Measurements from ENCODE around the gene MARCHF4. TPM values are rescaled to one million over a fixed set of nuclear protein-coding genes. Genes with fewer than 3 reads are reported as not detected.

MARCHF4 gene
- total and polyA plus RNA-seq, 8 donors = 0.10 to 0.55 (median 0.40) TPM; not detected in 4

DNA sequence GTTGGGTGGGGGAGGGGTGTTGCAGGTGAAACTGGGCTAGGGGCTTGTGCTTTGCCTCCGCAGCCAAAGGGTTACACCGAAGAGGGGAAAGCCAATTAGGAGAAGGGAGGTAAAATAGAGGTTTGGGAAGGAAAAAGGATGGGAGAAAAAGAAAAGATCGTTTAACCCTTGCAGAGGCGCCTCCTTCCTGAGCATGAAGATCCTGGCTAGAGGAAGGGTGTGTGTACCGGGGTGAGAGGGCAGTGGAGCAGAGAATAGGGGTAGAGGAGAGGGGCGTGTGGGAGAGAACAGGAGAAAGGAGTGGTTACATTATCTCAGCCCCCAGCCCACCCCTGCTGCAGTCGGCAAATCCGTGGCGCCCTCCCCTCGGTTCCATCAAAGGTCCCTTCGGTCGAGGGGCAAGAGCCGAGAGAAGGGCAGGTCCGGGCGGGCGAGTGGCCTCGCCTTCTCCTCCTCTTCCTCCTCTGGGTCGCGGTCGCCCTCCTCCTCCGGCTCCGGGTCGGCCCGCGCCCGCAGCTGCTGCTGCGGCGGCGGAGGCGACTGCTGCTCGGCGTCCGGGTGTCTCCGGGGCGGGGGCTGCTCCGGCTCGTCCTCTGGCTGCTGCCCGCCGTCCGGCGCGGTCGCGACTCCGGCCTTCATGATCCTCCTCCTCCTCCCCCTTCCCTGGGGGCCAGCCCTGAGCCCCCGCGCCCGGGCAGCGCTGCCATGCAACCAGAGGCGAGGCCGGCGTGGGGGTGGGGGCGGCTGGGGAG is 1.1 kb downstream of the MARCHF4 start:
- WGBS, 5 donors = 1 to 5% (median 3%) methylated on average over 26 to 53 of the region's 53 CpGs
- Histone ChIP-seq H3K36me3 (no peaks in the 10 kb centered on the region), H3K9me3 (no peaks in the 10 kb centered on the region), H3K27ac (no peak overlapping the region), H3K4me1 (peaks cover 13 to 19% (median 17%) of the 10 kb centered on the region in 4 donors), H3K4me3 (peak overlapping the region; percentile 19 to 41 (median 24)), H3K27me3 (peaks cover 9 to 89% (median 42%) of the 10 kb centered on the region in 3 donors)
- no peak for TF ChIP-seq POLR2A (IDR thresholded peaks at IDR 0.05)
- TF ChIP-seq, protein P1, sequence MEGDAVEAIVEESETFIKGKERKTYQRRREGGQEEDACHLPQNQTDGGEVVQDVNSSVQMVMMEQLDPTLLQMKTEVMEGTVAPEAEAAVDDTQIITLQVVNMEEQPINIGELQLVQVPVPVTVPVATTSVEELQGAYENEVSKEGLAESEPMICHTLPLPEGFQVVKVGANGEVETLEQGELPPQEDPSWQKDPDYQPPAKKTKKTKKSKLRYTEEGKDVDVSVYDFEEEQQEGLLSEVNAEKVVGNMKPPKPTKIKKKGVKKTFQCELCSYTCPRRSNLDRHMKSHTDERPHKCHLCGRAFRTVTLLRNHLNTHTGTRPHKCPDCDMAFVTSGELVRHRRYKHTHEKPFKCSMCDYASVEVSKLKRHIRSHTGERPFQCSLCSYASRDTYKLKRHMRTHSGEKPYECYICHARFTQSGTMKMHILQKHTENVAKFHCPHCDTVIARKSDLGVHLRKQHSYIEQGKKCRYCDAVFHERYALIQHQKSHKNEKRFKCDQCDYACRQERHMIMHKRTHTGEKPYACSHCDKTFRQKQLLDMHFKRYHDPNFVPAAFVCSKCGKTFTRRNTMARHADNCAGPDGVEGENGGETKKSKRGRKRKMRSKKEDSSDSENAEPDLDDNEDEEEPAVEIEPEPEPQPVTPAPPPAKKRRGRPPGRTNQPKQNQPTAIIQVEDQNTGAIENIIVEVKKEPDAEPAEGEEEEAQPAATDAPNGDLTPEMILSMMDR (IDR thresholded peaks at IDR 0.05) = no peak
- TF ChIP-seq EP300 (IDR thresholded peaks at IDR 0.05) = no peak
- TF ChIP-seq POLR2AphosphoS5 (IDR thresholded peaks at IDR 0.05) = no peak
- peak in 1 of 2 donors; percentile 30 for DNase-seq
- intact Hi-C loops (cut with DNase I; ENCODE audit: low total_unique reads) = no loop called here

DNA sequence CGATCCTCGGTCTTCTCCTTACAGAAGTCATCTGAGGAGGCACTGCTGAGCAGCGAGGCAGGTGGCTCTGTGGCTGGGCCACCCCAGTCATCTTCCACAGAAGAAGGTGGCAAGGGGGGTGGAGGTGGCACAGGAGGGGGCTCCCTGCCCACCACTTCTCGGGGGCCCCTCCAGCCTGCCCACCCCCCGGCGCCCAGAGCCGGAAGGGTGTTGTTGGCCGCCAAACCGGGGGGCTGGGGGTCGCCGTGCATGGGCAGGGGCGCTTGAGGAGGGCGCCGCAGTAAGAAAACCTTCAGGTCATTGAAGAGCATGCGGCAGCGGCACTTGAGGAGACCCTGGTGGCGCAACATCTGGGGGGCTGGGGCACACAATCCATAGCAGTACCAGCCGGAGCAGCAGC is 2.5 kb downstream of the MARCHF4 start:
- H3K4me1 ChIP-seq = peaks cover 13 to 19% (median 17%) of the 10 kb centered on the region in 4 donors
- H3K4me3 ChIP-seq = no peak overlapping the region
- no peaks in the 10 kb centered on the region for H3K9me3 ChIP-seq
- 68 to 74% (median 72%) methylated on average over 8 to 18 of the region's 18 CpGs for WGBS, 5 donors
- H3K27me3 ChIP-seq = peaks cover 9 to 89% (median 42%) of the 10 kb centered on the region in 3 donors
- intact Hi-C loops (cut with DNase I; ENCODE audit: low total_unique reads) = no loop called here
- DNase-seq = no peak
- H3K27ac ChIP-seq = no peak overlapping the region
- TF ChIP-seq, protein P1 (IDR thresholded peaks at IDR 0.05) = no peak
- no peak for TF ChIP-seq POLR2AphosphoS5 (IDR thresholded peaks at IDR 0.05)
- no peak for TF ChIP-seq POLR2A (IDR thresholded peaks at IDR 0.05)
- no peak for TF ChIP-seq EP300 (IDR thresholded peaks at IDR 0.05)
- H3K36me3 ChIP-seq = no peaks in the 10 kb centered on the region

DNA sequence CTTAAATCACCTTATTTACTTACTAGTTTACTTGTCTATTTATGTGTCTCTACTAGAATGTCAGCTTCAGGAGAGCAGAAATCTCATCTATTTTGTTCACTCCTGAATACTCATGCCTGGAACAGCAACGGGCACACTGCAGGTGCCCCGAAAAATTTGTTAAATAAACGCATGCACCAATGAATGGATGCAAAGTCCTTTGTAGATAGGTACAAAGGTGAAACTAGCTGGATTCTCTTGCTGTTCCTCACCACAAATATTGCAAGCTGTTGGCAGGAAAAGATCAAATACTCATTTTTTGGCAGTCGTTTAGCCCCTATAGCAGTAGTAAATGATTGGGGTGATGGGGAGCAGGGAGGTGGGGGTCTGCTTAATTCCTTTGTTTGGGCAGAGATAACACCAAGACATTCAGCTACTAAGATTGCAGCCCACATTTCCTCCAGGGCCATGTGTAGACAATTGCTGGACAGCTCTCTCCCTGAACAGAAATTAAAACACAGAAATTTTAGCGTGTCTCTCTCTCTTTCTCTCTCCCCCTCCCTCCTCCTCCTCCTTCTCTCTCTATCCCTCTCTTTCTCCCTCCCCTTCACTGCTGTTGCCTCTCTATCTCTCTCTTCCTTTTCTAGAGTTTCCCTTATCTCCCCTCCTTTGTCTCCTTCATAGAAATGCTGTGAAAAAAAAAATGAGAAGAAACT is 5.4 kb downstream of the MARCHF4 start:
- intact Hi-C loops (cut with DNase I; ENCODE audit: low total_unique reads) = no loop called here
- peaks cover 9 to 68% (median 26%) of the 10 kb centered on the region in 3 donors for H3K27me3 ChIP-seq
- TF ChIP-seq POLR2A (IDR thresholded peaks at IDR 0.05) (no peak), POLR2AphosphoS5 (IDR thresholded peaks at IDR 0.05) (no peak)
- TF ChIP-seq, protein P1 (IDR thresholded peaks at IDR 0.05) = no peak

DNA sequence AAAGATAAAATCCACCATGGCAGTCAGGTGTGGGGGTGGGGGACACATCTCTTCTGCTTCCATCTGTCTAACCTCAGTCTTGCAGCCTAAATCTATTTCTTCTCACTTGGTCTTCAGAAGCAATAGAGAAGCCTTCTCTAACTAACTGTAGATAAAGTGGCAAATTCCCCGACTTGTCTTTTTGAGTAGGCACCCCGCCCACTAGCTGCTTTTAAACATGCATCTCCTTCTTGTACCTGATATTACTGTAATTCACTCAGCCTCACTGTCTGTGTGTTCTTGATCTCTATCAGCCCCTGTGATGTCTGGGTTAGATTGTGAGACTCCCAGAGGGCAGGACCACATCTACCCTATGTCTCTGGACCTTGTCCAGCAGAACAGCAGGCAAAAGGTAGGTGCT is 6.8 kb downstream of the MARCHF4 start:
- no peak overlapping the region for H3K4me3 ChIP-seq
- H3K4me1 ChIP-seq = no peaks in the 10 kb centered on the region
- no peak overlapping the region for H3K27ac ChIP-seq
- intact Hi-C loops (cut with DNase I; ENCODE audit: low total_unique reads) = no loop called here
- no peaks in the 10 kb centered on the region for H3K9me3 ChIP-seq
- peaks cover 0 to 54% (median 12%) of the 10 kb centered on the region in 3 donors for H3K27me3 ChIP-seq
- TF ChIP-seq EP300 (IDR thresholded peaks at IDR 0.05) (no peak), POLR2A (IDR thresholded peaks at IDR 0.05) (no peak), POLR2AphosphoS5 (IDR thresholded peaks at IDR 0.05) (no peak)
- TF ChIP-seq, protein P1 (IDR thresholded peaks at IDR 0.05) = no peak
- WGBS, 5 donors = 82 to 97% (median 85%) methylated on average over 2 of the region's 2 CpGs
- no peak for DNase-seq
- H3K36me3 ChIP-seq = no peaks in the 10 kb centered on the region

More for the DNA sequence above, 5.4 kb downstream of the MARCHF4 start:
- H3K27ac ChIP-seq = no peak overlapping the region
- H3K4me3 ChIP-seq = no peak overlapping the region
- no peak for DNase-seq
- H3K9me3 ChIP-seq = no peaks in the 10 kb centered on the region
- peaks cover 7 to 10% (median 9%) of the 10 kb centered on the region in 4 donors for H3K4me1 ChIP-seq
- WGBS, 5 donors = 33 to 43% (median 40%) methylated on average over 5 of the region's 5 CpGs
- no peaks in the 10 kb centered on the region for H3K36me3 ChIP-seq

Data from stomach (tissue), 9 donors.